Activated naive CD4-positive, alpha-beta T cell treated with Interleukin-2 at 50 U/mL for 16 hours (primary cell): ENCODE data around the gene RPTOR.

Source experiments
- DNase-seq: peaks from one replicate; pipeline ENCODE4 v3.0.0-alpha.2; 2020

The RPTOR gene

GRCh38 chr17:80770881-80771611 lies 226.4 kb downstream of the RPTOR start:
- no peak for DNase-seq

GRCh38 chr17:80771612-80772005 lies 227.0 kb downstream of the RPTOR start:
- no peak for DNase-seq

GRCh38 chr17:80772906-80773242 lies 228.2 kb downstream of the RPTOR start:
- DNase-seq = no peak

GRCh38 chr17:80773243-80773991 lies 228.8 kb downstream of the RPTOR start:
- no peak for DNase-seq

GRCh38 chr17:80774146-80774545 lies 229.5 kb downstream of the RPTOR start:
- no peak for DNase-seq

- no peak for DNase-seq
Observed at GRCh38 chr17:80774643-80775281, 230.1 kb downstream of the RPTOR start.

- DNase-seq = no peak
Observed at GRCh38 chr17:80775863-80776262, 231.2 kb downstream of the RPTOR start.

GRCh38 chr17:80777274-80777673 lies 232.6 kb downstream of the RPTOR start:
- no peak for DNase-seq

- DNase-seq = no peak
Observed at GRCh38 chr17:80778716-80779115, 234.1 kb downstream of the RPTOR start.

GRCh38 chr17:80779336-80779735 lies 234.7 kb downstream of the RPTOR start:
- DNase-seq = no peak

GRCh38 chr17:80779961-80780380 lies 235.3 kb downstream of the RPTOR start:
- DNase-seq = no peak

- DNase-seq = peak; percentile 30
Observed at GRCh38 chr17:80780381-80781198, 236.0 kb downstream of the RPTOR start.

- no peak for DNase-seq
Observed at GRCh38 chr17:80781211-80781610, 236.6 kb downstream of the RPTOR start.

- no peak for DNase-seq
Observed at GRCh38 chr17:80781807-80782277, 237.2 kb downstream of the RPTOR start.

- DNase-seq = peak; percentile 36
Observed at GRCh38 chr17:80782536-80783427, 238.1 kb downstream of the RPTOR start.

- DNase-seq = no peak
Observed at GRCh38 chr17:80783486-80783885, 238.8 kb downstream of the RPTOR start.

- DNase-seq = no peak
Observed at GRCh38 chr17:80783971-80784370, 239.3 kb downstream of the RPTOR start.

- DNase-seq = peak; percentile 47
Observed at GRCh38 chr17:80785477-80786178, 241.0 kb downstream of the RPTOR start.

- no peak for DNase-seq
Observed at GRCh38 chr17:80786470-80786869, 241.8 kb downstream of the RPTOR start.

GRCh38 chr17:80786887-80787286 lies 242.2 kb downstream of the RPTOR start:
- no peak for DNase-seq

GRCh38 chr17:80787881-80788280 lies 243.2 kb downstream of the RPTOR start:
- DNase-seq = no peak
